NCI-H345 (cell line): ENCODE results near the gene ERGIC2.
A peak's percentile ranks its signal among the peaks of the same experiment; 100 is the strongest.

Source experiments
- DNase-seq: peaks from one replicate; lab custom pipeline; 2025; lab: John Stamatoyannopoulos, UW

ERGIC2 gene

DNA sequence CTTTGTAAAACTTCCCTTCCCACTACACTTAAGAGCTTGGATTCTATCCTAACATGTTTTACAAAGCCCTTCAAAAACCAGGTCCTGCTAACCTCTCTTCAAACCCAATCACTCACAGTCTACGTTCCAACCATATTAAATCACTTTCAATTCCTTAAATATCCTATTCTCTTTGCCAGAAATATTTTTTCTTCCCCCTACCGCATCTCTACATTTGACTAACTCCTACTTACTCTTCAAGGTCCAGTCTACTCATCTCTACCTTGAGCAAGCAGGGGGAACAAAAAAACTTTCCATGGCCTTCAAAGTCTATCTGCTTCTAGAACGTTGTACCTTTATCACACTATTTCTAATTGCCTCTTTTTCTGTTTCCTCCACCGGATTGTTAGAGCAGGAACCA is 6.1 kb downstream of the ERGIC2 start:
- DNase-seq = no peak

DNA sequence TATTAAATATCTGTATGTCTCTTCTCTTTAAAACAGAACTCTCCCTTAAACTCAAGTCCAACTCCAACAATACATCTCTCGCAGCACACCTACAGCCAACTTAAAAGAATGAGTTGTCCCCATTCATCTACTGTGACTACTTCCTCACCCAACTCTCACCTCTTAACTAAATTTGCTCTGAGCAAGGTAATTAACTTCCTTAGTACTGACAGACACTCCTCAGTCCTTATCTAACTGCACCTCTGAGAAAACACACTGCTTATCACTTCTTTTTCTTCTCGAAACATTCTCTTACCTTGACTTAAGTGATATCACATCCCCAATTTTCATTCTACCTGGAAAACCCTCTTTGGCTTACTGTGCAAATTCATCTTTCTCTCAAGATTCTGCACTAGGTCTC is 7.0 kb downstream of the ERGIC2 start:
- DNase-seq = no peak

DNA sequence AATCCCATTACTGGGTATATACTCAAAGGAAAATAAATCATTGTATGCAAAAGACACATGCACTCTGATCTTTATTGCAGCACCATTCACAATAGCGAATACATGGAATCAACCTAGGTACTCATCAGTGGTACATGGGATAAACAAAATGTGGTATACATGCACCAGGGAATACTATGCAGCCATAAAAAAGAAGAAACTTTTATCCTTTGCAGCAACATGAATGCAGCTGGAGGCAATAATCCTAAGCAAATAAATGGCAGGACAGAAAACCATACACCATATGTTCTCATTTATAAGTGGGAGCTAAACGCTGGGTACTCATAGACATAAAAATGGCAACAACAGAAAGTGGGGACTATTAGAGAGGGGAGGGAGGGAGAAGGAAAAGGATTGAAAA is 15.9 kb downstream of the ERGIC2 start:
- no peak for DNase-seq

DNA sequence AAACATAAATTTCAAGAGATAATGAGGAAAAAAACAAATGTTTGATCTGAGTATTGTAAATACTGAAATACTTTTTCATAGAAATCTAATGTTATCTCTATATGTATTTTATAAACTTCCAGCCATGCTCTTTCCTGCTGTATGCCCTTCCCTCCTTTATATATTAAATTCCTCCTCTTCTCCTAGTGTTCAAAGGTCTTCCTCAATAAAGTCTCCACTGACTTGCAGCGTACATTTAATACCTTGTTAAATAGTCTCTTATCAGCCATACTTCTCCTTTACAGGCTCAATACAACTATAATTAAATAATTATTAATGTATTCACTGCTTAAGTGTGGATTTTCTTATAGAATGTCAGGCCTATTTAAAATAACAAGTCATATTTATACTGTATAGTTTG is 26.0 kb downstream of the ERGIC2 start:
- no peak for DNase-seq

DNA sequence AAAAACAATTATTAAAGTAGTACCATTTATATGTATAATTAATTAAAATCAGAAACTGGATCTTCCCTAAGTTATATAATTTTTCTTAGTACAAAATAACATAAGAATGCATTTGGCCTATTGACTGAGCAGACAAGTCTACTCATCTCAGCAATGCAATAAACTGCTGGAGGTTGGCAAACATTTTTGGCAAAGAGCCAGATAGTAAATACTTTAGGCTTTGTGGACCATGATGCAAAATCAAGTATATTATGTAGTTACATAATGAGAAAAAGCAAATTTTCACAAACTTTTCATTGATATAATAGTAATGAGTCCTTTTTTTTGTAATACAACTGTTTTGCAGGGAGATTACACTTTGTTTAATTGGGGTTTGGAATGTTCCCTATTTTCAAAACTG is 30.9 kb downstream of the ERGIC2 start:
- DNase-seq = peak; percentile 55

DNA sequence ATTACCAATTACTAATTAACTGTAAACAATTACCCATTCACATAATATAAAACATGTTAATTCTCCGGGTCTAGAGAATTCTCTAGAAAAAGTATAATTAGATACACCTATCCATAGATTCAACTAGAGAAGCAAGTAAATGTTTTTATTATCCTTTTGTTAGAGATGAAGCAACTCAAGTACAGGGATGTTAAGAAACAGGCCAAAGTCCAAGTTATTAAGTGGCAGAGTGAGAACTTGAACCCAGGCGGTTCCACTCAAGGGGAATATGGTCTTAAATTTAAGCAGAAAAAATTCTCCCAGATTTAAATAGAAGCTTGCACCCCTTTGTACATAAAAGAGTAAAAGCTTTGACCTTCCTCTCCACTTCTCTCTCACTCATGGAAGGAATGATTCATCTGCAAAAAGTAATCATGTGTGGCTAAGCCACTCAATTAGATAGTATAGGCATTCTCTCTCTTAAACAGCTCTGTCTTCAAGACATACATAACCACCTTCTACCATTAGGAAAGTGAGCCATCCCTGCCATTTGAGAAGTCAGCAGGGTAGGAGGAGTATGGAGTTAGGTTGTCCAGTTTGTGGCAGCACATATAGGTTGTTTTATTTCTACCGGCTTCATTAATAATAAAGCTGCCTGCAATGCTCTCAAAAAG is 34.1 kb downstream of the ERGIC2 start:
- DNase-seq = no peak

DNA sequence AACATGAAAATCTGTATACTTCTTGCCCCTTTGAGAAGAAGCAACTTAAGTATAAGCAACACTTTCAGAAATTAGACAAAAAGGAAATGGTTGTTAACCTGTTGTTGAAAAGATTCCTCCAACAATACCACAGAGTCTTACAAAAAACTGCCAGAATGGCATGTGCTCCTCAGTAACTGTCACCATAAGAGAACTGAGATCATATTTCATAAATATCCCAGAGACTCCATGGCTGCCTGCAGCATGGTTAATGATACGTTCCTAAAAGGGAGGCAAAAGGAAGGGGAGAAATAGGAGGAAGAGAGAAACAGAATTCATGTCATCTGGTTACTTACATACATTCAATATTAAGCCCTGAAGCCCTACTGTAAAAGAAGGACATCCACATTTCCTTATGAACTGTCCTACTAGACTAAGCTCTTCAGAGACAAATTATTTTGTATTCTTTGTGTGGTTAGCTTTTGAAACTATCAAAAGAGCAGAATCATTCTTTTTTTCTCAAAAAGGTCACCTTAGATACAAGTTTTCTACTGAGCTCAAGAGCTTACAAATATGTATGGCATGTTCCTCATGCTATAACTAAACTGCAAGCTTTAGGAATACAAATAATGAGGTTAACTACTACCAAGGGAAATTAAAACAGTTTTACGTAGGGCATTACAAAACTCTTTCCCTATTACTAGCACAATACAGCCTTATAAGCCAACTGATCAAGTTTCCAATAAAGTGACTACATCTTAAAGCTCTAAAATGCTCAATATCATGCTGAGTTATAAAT is 37.8 kb downstream of the ERGIC2 start:
- DNase-seq = no peak

DNA sequence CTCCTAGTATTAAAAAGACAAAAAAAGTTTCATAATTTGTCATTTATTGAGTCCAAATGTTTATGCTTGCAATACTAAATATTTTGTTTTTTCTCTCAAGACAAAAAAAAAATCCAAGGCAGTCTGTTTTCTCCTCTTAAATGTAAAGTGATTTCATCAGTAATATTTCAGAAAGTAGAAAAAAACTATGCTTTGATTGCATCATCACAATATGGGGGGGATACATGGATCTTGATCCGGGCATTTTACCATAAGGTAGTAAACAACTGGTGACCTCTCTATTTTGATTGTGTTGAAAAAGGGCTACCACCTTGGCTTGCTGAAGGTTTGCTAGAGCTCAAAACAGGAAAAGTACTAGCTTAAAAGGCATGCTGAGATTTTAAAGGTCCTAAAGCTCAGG is 43.6 kb downstream of the ERGIC2 start:
- DNase-seq = no peak

DNA sequence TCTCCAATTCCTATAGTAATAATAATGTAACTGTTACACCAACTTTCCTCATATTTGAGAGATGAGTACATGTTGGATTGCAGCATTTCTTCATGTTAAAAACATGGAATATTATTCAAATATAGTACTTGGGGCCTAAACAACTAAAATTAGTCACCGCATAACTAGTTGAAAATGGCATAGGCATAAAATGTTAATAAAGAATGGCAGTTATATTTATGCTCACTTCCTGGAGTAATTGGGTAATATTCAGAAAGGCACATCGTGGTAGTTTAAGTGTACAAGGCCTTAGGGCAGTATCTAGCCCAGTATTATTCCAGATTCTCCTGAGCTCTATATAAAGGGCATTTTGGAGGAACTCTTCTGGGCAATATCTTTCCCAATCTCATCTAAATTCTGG is 46.0 kb downstream of the ERGIC2 start:
- DNase-seq = no peak

DNA sequence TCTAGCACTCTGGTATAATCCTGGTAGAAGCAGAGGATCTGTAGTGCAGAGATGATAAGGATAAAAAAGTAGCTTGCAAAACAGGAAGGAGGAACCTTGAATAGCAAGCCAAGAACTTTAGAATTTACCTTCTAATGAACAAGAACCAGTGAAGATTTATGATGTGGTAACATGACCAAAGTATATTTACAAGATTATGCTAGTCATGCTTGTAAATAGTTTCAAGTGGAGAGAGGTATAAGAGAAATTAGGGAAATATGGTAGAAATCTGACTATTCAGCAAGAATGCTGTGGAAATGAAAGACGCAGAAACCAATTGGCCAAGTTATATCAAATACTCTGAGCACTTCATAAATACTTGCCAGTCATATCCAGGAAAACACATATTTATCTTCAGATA is 47.8 kb downstream of the ERGIC2 start:
- no peak for DNase-seq

DNA sequence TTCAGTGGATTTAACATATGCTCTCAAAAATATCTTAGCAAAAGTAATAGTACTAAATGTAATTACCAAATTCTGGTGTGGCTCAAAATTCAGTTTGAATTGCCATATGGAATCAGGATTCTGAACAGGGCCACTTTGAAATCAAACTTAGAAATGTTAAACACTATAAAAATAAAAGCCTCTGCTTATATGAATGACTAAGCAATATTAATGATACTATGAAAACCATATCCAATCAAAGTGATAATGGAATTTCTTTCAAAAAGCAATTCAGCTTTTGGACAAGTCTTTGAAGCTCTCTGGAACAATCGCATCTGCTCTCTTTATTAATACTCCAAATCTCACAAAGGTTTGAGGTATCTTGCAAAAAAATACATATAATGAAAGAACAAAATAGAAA is 51.6 kb downstream of the ERGIC2 start:
- DNase-seq = no peak

DNA sequence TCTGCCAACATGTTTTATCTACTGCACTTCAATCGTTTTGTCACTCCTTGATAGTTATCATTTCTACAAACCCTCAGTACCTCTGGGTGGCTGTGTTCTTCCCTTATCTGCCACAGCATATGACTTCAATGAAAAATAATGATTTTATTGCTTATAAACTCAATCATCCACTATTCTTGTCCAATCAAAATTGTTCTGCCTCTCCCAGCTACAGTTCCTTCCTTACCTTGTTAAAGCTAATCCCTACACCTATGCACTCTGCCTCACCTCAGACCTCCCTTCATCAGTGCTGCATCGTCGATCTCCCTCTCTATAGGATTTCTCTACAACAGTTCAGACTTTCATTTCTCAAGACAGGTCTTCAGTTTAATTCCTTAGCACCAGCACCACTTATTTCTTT is 58.8 kb downstream of the ERGIC2 start:
- DNase-seq = no peak

DNA sequence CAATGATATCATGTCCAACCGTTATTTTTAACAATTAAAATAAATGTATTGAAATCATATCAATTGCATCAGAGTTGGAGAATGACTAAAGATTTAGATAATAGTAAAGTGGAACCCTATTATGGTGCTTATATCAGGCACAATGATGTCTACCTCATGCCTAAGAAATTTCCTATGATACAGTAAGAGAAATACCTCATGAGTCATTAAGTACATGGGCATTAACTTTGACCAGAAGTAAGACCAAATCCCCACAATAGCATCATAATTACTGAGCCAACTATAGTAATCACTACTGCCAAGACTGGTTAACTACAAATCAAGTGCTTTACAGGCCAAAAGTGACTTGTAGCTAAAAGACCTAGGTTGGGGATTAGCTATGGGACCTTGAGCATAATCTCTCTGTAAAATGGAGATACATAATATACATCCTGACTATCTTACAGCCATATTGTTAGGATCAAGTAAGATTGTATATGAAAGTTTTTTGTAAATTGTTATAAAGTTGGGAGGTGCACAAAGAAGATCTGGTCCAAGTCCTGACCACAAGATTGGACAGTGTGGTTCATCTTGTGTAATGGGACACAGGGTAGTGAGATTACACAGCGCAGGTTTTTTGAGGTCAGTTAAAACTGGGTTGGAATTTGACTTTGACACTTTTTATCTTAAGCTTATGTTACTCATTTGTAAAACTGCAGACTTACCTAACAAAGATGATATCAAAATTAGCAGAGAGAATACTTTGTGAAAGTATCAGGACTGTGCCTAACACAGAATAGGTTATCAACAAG is 60.5 kb downstream of the ERGIC2 start:
- no peak for DNase-seq

DNA sequence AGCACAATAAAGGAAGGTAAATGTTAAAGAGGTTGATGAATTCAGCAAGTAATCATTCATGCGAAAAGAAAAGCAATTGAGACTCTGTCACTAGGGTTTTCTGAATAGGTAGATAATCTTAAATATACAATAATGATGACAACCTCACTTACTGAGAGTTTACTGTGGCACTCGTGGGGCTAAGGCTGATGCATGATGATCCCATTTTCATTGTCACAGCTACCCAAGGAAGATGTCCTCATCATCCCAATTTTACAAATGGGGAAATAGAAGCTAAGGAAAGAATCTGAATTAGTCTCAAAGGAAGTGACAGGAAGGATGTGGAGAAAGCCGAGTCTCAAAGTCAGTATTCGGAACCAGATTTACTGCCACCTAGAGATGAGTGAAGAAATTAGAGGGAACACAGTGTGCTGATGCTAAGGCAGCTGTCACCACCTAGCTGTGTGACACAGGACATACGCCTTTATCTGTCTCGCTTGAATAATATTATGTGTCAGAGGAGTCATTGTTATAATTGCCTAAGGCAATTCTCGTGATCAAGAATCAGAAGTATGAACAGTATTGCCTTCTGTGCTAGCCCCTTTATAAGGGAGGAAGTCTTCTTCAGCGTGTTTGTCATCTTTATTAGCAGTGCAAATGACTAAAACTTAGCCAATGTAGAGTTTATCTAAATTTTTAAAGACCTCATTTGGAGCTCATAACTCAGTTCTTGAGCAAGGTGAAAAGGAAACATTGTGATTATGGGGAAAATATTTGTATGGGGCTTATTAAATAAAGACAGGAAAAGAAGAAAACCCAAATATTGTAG is 63.2 kb downstream of the ERGIC2 start:
- peak; percentile 75 for DNase-seq

DNA sequence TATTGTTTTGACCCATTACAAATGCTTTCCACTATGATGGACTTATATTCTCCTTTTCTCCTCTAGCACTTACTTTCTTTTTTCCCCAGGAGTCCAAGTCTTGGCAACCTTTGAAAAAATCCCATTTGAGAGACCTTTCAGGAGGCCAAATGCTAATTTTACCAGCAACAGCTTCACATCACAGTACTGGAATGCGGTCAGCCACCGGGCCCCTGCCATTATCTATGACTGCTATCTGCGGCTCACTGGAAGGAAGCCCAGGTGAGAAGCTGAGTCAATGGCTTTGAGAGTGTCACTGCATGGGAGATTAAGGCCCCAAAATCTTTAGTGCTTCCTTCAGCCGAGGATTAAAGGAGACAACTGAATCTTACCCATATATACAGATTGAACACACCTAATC is 64.2 kb downstream of the ERGIC2 start:
- DNase-seq = no peak

DNA sequence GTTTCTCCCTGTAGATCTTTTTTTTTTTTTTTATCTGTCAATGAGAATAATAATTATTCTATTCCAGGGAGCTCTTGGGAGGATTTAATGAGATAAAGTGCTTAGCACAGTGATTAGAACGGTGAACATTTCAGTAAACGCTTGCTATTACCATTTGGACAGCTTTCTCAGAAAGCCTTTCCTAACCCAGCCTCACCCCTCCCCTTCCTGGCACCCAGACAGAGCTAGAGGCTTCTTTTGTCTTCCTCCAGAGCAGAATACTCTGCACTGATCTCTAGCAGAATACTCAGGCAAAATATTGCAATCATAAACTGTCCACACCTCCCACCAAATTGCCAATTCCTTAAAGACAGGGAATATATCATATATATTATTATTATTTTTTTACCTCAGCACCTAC is 66.6 kb downstream of the ERGIC2 start:
- no peak for DNase-seq

DNA sequence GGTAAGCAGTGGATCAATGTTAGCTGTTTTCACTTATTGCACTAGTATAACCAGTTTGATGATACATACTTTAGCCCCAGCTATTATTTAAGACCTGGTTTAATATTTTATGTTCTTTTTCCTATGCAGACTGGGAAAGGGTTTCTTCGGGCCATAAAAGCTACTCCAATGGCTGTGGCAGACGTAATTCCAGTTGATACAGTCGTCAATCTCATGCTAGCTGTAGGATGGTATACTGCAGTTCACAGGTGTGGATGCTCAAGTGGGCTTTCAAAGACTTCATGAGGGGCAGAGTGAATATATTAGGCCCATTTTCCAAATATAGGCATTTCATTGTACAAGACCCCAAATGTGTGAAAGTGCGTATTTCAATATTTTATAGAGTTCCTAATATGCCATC is 70.1 kb downstream of the ERGIC2 start:
- DNase-seq = no peak

DNA sequence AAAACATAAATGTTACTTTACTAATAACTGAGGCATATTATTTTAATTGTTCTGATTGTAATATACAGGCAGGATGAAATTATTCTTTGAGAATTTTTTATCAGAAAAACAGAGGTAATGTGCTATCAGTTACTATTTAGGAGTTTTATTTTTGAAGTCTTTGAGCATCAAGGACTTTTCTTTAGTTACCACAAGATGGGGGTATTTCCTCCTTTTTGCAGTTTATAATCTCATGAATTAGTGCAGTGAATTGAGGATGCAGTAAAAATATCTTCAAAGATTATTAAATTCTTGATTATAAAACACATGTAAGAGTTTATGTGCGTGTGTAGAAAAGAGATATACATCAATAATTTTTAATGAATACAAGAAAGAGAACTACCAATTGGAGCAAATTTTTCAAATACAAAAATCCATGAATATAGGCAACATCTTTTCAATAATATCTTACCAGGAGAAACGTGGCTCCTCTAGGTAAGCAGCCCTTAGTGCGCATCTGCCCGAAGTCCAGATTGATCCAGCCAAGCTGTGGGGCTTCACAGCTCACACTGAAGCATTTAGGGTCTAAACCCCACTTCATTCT is 71.6 kb downstream of the ERGIC2 start:
- DNase-seq = no peak

DNA sequence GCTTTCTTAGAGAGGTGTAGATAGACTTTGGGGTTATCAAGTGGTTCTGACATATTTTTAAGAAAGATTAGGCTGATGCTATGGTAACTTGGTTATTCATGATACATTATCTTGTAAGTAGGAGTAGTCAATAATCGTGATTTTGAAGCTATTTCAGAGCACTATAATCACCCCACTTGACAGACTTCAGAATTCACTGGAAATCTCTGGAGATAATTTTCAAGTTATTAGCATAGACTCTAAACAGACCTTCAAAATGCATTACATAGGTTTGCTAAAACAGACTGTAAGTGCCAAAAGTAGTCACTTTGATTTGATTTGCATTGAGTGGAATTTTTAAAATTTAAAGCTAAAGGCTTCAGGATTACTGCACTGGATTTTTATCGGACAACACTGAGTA is 74.3 kb downstream of the ERGIC2 start:
- no peak for DNase-seq

DNA sequence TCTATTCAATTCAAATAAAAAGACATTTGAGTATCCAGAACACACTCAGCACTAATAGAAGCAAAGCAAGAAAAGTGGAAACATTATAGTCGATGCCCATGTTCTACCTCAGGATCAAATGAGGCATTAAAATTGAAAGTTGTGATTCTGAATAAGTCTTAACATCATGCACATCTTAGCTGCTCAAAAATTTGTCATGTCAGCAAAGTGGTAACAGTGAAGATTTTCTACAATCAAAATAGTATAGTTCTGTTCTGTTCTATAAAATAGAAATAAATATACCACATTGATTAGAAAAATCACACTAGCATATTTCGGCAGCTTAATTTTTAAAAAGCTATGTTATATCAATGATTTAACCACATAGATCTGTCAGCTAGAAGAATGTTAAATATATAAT is 74.7 kb downstream of the ERGIC2 start:
- DNase-seq = no peak

DNA sequence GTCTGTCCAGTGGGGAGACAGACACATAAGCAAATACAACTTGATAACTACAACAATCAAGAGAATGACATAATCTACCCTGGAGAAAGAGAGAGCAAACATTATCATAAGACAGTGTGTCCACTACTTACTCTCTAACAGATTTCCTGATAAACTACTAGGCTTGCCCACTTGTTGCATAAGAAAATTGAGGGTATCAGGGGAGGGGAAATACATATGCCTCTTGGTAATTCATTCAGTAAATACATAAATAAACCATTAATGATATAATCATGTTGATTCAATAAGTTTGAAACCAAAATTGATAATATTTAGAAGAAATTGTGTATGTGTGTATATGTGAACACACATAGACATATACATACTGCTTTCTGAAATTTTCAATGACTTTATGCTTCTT is 76.6 kb downstream of the ERGIC2 start:
- DNase-seq = no peak

DNA sequence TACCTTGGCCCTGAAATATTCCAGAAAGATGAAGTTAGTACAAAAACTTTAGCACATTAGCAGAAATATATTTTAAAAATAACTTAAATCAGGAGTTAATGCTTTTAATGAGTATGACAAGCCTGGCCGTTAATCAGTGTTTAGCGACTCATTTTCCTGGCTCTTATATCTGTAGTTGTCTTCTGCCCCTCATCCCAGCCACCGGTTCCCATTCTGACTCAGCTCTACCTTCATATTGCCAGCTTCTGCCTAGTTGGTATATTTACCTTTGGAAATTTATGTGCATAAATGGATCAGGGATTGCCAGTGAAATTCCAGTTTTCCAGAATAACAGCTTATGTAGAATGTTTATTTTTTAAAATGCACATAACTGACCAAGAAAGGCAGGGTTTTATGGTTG is 79.9 kb downstream of the ERGIC2 start:
- no peak for DNase-seq
